GM21360 (cell line): ENCODE data around the gene PEX13.

Experiments used
- ATAC-seq: cut with Tn5 transposase; IDR thresholded peaks from one replicate; pipeline ENCODE4 v1.9.1; 2021; ENCODE audit warnings: mild to moderate bottlenecking, moderate library complexity; ENCODE audit not compliant: unreplicated experiment

Gene PEX13

GRCh38 chr2:61065714-61066709 is 48.5 kb downstream of the PEX13 start, which contains the start of gene SANBR:
SANBR (plus strand) TSS chr2:61065871; CDS start chr2:61070351, 4,480 bp downstream.
- ATAC-seq: peak; percentile 89

- ATAC-seq: no peak
Observed at GRCh38 chr2:61074100-61074499, 56.6 kb downstream of the PEX13 start.

GRCh38 chr2:61085883-61086282 is 68.4 kb downstream of the PEX13 start:
- ATAC-seq: no peak

- no peak for ATAC-seq
Observed at GRCh38 chr2:61089797-61090196, 72.3 kb downstream of the PEX13 start.

GRCh38 chr2:61090386-61090921 is 72.9 kb downstream of the PEX13 start:
- ATAC-seq: no peak

- no peak for ATAC-seq
Observed at GRCh38 chr2:61091485-61091884, 74.0 kb downstream of the PEX13 start.

- no peak for ATAC-seq
Observed at GRCh38 chr2:61096438-61096837, 78.9 kb downstream of the PEX13 start.

- ATAC-seq: no peak
Observed at GRCh38 chr2:61100801-61101200, 83.3 kb downstream of the PEX13 start.
